Activated CD8-positive, alpha-beta T cell treated with anti-CD3 and anti-CD28 coated beads for 36 hours (primary cell): Measurements from ENCODE around the gene FIGLA. TPM values are rescaled to one million over a fixed set of nuclear protein-coding genes. Genes with fewer than 3 reads are reported as not detected.

ENCODE experiments used
- ATAC-seq: fragments of 200-7000 bp; cut with Tn5 transposase; one replicate; pipeline ENCODE4 v1.10.0; 2021; ENCODE audit warnings: mild to moderate bottlenecking, moderate library complexity
- CTCF ChIA-PET: fragments of 350-600 bp; sonication (Branson Sonifier 250); formaldehyde crosslinking; loops from one replicate; lab custom pipeline; 2021; ENCODE audit warnings: antibody characterized with exemption; lab: Charles Lee
- POLR2A ChIA-PET: fragments of 350-600 bp; sonication (Branson Sonifier 250); formaldehyde crosslinking; loops from one replicate; lab custom pipeline; 2021; ENCODE audit warnings: antibody characterized with exemption; lab: Charles Lee
- DNase-seq: peaks from one replicate; pipeline ENCODE4 v3.0.0-alpha.2; 2020
- H3K27ac Mint-ChIP-seq: one replicate; pipeline ENCODE4 v1.8.0; 2021; ENCODE audit warnings: mild to moderate bottlenecking, mixed read lengths
- H3K27me3 Mint-ChIP-seq: one replicate; pipeline ENCODE4 v1.8.0; 2021; ENCODE audit warnings: mixed read lengths
- H3K36me3 Mint-ChIP-seq: one replicate; pipeline ENCODE4 v1.8.0; 2021; ENCODE audit warnings: low read depth, mixed read lengths
- H3K4me1 Mint-ChIP-seq: one replicate; pipeline ENCODE4 v1.8.0; 2021; ENCODE audit warnings: low read depth, mixed read lengths
- H3K4me3 Mint-ChIP-seq: one replicate; pipeline ENCODE4 v1.8.0; 2021; ENCODE audit warnings: mild to moderate bottlenecking, moderate library complexity, mixed read lengths
- H3K9me3 Mint-ChIP-seq: one replicate; pipeline ENCODE4 v1.8.0; 2021; ENCODE audit warnings: mixed read lengths
- CTCF ChIP-seq: fragments of 200-600 bp; IDR thresholded peaks from one replicate; pipeline ENCODE4 v1.8.0; 2022; ENCODE audit warnings: antibody characterized with exemption, mild to moderate bottlenecking
- intact Hi-C: fragments of 100-400 bp; cut with micrococcal nuclease; formaldehyde crosslinking; loops from one replicate; pipeline ENCODE4 v1.10.0; 2022
- total RNA-seq, 2 experiments: library from RNA; stranded (reverse); gene quantifications; one replicate each; pipeline ENCODE4 v1.2.3, GENCODE V29; 2021

Gene FIGLA
- total RNA-seq, result not detected

GRCh38 chr2:70790136-70790828, at the start of gene FIGLA:
FIGLA (minus strand) TSS chr2:70790643; CDS start chr2:70790638, 5 bp downstream.
- Mint-ChIP-seq H3K27me3 (peaks cover 50% of the 10 kb centered on the region), H3K36me3 (peaks cover 2% of the 10 kb centered on the region), H3K9me3 (no peaks in the 10 kb centered on the region), H3K27ac (no peak within 1 kb of the TSS), H3K4me3 (peak within 1 kb of the TSS; percentile 61), H3K4me1 (peaks cover 11% of the 10 kb centered on the region)
- ChIA-PET POLR2A (interaction anchor here (0.6 kb wide), 1 partner anchor 40 kb away, joined by 4 read pairs; no protein-coding TSS in a partner anchor), CTCF (interaction anchor here (0.6 to 6.4 kb wide), 28 partner anchors 9 to 278 kb away, joined by 3 to 71 read pairs (median 4); partner anchors contain the start of genes ADD2 and ANKRD53)
- ATAC-seq (no peak), DNase-seq (peak; percentile 5)
- intact Hi-C loops, result no loop called here
- no peak for TF ChIP-seq CTCF

- ChIA-PET CTCF (no interaction called here), POLR2A (no interaction called here)
- Mint-ChIP-seq H3K27ac (no peak overlapping the region), H3K4me3 (no peak overlapping the region), H3K4me1 (no peaks in the 10 kb centered on the region), H3K36me3 (no peaks in the 10 kb centered on the region), H3K27me3 (peaks cover 6% of the 10 kb centered on the region), H3K9me3 (no peaks in the 10 kb centered on the region)
- DNase-seq (no peak), ATAC-seq (no peak)
- intact Hi-C loops, result no loop called here
- TF ChIP-seq CTCF, result no peak
Measured at GRCh38 chr2:70837980-70838925, 47.8 kb upstream of the FIGLA start.

- ChIA-PET CTCF (no interaction called here), POLR2A (no interaction called here)
- Mint-ChIP-seq H3K27ac (no peak within 1 kb of the TSS), H3K9me3 (no peaks in the 10 kb centered on the region), H3K4me3 (no peak within 1 kb of the TSS), H3K4me1 (no peaks in the 10 kb centered on the region), H3K27me3 (peaks cover 2% of the 10 kb centered on the region), H3K36me3 (no peaks in the 10 kb centered on the region)
- no peak for TF ChIP-seq CTCF
- intact Hi-C loops, result no loop called here
- no peak for ATAC-seq
- DNase-seq, result no peak
Measured at GRCh38 chr2:70835643-70836042, 45.2 kb upstream of the FIGLA start, which contains the start of gene CD207. CD207 (minus strand) TSS chr2:70835816; CDS start chr2:70835776, 40 bp downstream.

- ATAC-seq, result no peak
- Mint-ChIP-seq H3K27ac (no peak overlapping the region), H3K27me3 (peaks cover 2% of the 10 kb centered on the region), H3K4me1 (no peaks in the 10 kb centered on the region), H3K9me3 (no peaks in the 10 kb centered on the region), H3K36me3 (no peaks in the 10 kb centered on the region), H3K4me3 (no peak overlapping the region)
- no peak for TF ChIP-seq CTCF
- DNase-seq, result no peak
- ChIA-PET POLR2A (no interaction called here), CTCF (no interaction called here)
- intact Hi-C loops, result no loop called here
Measured at GRCh38 chr2:70834881-70835280, 44.4 kb upstream of the FIGLA start.
